ENCODE results near the gene ADIPOR2.
"Not testable (repeated sequence)": the region's sequence is repeated elsewhere in the genome, so short reads cannot be mapped to it uniquely, and the experiment has no call there.

The ADIPOR2 gene

GRCh38 chr12:1705774-1706631 lies 15.1 kb downstream of the ADIPOR2 start:
- no peak for DNase-seq

DNA sequence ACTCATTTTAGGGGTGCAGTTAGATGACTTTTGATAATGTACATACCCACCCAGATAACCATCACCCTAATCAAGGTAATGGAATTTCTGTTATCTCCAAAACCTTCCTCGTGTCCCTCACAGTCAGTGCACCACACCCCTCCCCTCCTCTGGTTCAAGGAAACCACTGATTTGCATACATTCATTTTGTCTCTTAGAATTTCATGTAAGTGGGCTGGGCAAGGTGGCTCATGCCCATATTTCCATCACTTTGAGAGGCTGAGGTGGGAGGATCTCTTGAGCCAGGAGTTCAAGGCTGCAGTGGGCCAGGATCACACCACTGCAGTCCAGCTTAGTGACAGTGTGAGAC lies 15.7 kb downstream of the ADIPOR2 start:
- no peak for DNase-seq

- no peak for DNase-seq
Measured at GRCh38 chr12:1707051-1707450, 16.2 kb downstream of the ADIPOR2 start.

- DNase-seq = not testable (repeated sequence)
Measured at GRCh38 chr12:1709968-1710367, 19.1 kb downstream of the ADIPOR2 start.

DNA sequence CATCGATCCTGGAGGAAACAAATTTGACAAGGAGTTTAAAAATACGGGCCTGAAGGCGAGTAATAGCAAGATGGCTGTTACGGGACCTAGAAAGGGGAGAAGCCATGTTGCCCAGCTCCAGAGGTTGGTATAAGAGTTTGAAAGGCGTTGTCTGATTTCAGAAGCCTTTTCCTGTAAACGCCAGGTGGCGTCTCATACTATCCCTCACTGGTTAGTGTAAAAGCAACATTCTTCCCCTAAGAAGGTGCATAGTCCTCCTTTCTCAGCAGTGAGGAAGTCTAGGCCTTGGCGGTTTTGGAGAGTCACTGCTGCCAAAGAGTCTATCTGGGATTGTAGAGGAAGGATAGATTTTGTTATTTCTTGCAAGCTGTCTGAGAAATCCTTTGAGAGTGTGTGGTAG lies 20.0 kb downstream of the ADIPOR2 start:
- not testable (repeated sequence) for DNase-seq

- DNase-seq = not testable (repeated sequence)
Measured at GRCh38 chr12:1711536-1712211, 20.8 kb downstream of the ADIPOR2 start.

DNA sequence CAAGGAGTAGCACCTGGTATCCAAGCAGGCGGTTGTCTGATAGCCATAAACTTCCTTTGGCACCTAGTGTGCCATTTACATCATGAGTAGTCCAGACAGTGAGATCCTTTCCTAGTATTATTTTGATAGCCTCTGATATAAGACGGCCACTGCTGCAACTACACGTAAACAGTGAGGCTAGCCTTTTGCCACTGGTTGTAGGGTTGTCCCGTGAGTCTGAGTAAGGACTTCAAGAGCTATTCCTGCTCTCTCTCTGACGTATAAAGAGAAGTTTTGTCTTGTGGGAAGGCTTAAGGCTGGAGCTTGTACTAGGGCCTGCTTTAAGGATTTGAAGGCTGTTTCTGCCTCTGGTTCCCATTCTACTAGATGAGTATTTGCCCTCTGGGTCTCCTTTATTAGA lies 21.4 kb downstream of the ADIPOR2 start:
- DNase-seq = not testable (repeated sequence)

GRCh38 chr12:1712852-1713251 lies 22.0 kb downstream of the ADIPOR2 start:
- not testable (repeated sequence) for DNase-seq

DNA sequence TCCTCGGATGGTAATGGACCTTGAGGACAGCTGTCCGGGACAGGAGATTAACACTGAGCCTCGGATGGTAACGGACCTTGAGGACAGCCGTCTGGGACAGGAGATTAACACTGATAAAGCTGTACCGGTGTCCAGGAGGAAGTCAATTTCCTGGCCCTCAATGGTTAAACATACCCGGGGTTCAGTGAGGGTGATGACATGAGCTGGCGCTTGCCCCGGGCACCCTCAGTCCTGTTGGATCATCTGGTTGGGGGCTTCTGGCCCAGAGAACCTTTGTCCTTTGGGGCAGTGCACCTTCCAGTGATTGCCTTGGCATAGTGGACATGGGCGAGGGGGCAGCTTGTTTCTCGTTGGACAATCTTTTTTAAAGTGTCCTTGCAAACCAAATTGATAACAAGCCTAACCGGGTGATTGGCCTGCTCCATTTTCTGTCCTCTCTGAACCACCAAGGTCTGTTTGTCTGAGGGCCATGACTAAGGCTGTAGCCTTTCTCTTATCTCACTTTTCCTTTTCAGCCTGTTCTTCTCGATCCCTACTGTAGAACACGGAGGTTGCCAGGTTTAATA lies 23.0 kb downstream of the ADIPOR2 start:
- not testable (repeated sequence) for DNase-seq

GRCh38 chr12:1715459-1715858 lies 24.6 kb downstream of the ADIPOR2 start:
- DNase-seq = not testable (repeated sequence)

GRCh38 chr12:1716215-1716862 lies 25.5 kb downstream of the ADIPOR2 start:
- DNase-seq = no peak

GRCh38 chr12:1716911-1717310 lies 26.0 kb downstream of the ADIPOR2 start:
- DNase-seq = no peak

- DNase-seq = no peak
Measured at GRCh38 chr12:1719139-1719538, 28.3 kb downstream of the ADIPOR2 start.

DNA sequence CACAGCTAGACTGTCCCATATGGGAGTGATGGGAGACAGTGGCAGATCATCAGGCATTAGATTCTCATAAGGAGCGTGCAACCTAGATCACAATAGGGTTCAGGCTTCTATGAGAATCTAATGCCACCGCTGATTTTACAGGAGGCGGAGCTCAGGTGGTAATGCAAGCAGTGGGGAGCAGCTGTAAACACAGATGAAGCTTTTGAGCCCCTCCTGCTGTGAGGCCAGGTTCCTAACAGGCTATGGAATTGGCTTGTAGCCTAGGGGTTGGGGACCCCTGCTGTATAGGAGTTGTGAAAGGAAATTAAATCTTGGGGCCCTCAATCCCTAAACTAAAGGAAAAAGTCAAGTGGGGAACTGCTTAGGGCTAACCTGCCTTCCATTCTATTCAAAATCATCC lies 29.6 kb downstream of the ADIPOR2 start:
- no peak for DNase-seq

DNA sequence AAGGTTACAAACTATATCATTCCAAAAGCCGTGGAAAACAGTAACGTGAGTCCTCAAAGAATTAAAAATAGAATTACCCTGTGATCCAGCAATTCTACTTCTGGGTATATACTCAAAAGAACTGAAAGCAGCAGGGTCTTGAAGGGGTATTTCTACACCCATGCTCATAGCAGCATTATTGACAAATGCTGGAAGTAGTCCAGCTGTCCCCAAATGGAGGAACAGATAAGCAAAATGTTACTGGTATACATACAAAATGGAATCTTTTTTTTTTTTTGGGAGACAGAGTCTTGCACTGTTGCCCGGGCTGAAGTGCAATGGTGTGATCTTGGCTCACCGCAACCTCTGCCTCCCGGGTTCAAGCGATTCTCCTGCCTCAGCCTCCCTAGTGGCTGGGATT lies 32.9 kb downstream of the ADIPOR2 start:
- no peak for DNase-seq

DNA sequence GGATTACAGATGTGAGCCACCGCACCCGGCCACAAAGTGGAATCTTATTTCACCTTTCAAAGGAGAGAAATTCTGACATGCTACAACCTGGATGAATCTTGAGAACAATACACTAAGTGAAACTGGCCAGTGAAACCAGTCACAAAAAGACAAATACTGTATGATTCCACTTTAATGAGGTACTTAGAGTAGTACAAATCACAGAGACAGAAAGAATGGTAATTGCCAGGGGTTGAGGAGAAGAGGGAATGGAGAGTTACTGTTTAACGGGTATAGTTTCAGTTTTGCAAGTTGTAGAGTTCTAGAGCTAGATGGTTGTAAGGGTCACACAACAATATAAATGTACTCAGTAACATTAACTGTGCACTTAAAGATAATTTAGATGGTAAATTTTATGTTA lies 33.4 kb downstream of the ADIPOR2 start:
- no peak for DNase-seq

DNA sequence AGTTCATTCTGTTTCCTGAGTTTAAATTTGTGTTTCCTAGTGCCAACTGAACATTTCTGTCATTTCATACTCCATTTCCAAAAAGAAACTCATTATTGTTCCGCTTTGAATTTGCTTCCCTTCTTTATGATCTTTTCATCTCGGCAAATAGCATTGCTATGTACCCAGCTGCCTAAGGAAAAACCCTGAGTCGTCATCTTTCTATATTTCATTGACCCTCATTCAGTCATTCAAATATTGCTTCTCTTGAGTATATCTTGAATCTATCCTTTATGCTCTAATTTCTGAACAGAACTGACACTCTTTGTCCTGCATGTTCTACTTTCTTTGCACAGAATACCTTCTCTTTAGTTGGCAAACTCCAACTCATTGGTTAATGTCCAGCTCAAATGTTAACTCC lies 35.9 kb downstream of the ADIPOR2 start:
- no peak for DNase-seq

DNA sequence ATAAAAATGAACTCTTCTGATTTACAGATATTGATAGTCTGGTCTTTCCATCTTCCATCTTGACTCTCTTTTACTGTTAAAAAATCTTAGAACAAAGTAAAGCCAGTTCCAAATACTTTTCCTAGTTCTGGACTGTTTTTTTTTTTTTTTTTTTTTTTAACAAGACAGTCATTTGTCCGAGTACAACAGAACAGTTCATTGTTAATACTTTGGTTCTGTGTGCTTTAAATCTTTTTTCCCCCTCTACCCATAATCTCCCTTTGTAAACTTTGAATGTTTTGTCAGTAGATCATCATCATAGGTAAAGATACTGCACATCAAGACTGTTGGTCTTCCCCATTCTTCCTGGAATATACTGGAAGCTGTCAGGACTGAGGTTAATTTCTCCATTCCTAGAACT lies 38.0 kb downstream of the ADIPOR2 start:
- DNase-seq = no peak

- no peak for DNase-seq
Measured at GRCh38 chr12:1731019-1731687, 40.3 kb downstream of the ADIPOR2 start.

- DNase-seq = not testable (repeated sequence)
Measured at GRCh38 chr12:1731688-1732078, 40.8 kb downstream of the ADIPOR2 start.

GRCh38 chr12:1732914-1733313 lies 42.0 kb downstream of the ADIPOR2 start:
- no peak for DNase-seq

- not testable (repeated sequence) for DNase-seq
Measured at GRCh38 chr12:1733712-1734111, 42.8 kb downstream of the ADIPOR2 start.
